Heart left ventricle (tissue), 16 donors: ENCODE results near the gene EOMES. TPM values are rescaled to one million over a fixed set of nuclear protein-coding genes. Genes with fewer than 3 reads are reported as not detected.

Source experiments
- ATAC-seq, 4 donors: fragments of 200-7000 bp; cut with Tn5 transposase; one replicate each; pipeline ENCODE4 v1.9.1; 2020 to 2022; ENCODE audit warnings: moderate library complexity in 4 of 4, mild to moderate bottlenecking in 3 of 4, moderate number of reproducible peaks in 1 of 4
- DNase-seq, 5 donors: peaks; one replicate each; pipeline ENCODE4 v3.0.0-alpha.2; 2020
- H3K27ac ChIP-seq, 12 donors: fragments of 200-600 bp; sonication (generic) in 4 of 12; one replicate each; pipeline versions ENCODE4 v1.5.0 to v1.8.0; 2016 to 2022; ENCODE audit warnings: mild to moderate bottlenecking in 2 of 12
- H3K27me3 ChIP-seq, 9 donors: fragments of 200-600 bp; sonication (generic) in 2 of 9; one replicate each; pipeline versions ENCODE4 v1.5.1 to v1.8.0; 2016 to 2022; ENCODE audit warnings: mild to moderate bottlenecking in 3 of 9
- H3K36me3 ChIP-seq, 9 donors: fragments of 200-600 bp; sonication (generic) in 2 of 9; one replicate each; pipeline versions ENCODE4 v1.5.0 to v1.8.0; 2018 to 2022; ENCODE audit warnings: mild to moderate bottlenecking in 2 of 9
- H3K4me1 ChIP-seq, 12 donors: fragments of 200-600 bp; sonication (generic) in 4 of 12; one replicate each; pipeline versions ENCODE4 v1.5.0 to v1.8.0; 2016 to 2022; ENCODE audit warnings: mild to moderate bottlenecking in 3 of 12
- H3K4me3 ChIP-seq, 12 donors: fragments of 200-600 bp; sonication (generic) in 4 of 12; one replicate each; pipeline versions ENCODE4 v1.5.0 to v1.8.0; 2017 to 2022; ENCODE audit warnings: mild to moderate bottlenecking in 9 of 12, moderate library complexity in 4 of 12
- H3K9me3 ChIP-seq, 12 donors: fragments of 200-600 bp; sonication (generic) in 4 of 12; one replicate each; pipeline versions ENCODE4 v1.5.0 to v1.8.0; 2016 to 2022; ENCODE audit warnings: mild to moderate bottlenecking in 1 of 12
- CTCF ChIP-seq, 12 donors: fragments of 200-600 bp; sonication (generic) in 4 of 12; IDR thresholded peaks; one replicate each; pipeline versions ENCODE4 v1.5.0 to v1.8.0; 2018 to 2022; ENCODE audit warnings: antibody characterized with exemption in 12 of 12, mild to moderate bottlenecking in 5 of 12
- POLR2A ChIP-seq, 2 donors: fragments of 450-650 bp; IDR thresholded peaks; one replicate each; pipeline ENCODE4 v1.6.1; 2017; ENCODE audit warnings: antibody characterized with exemption in 2 of 2, mild to moderate bottlenecking in 2 of 2, moderate library complexity in 2 of 2
- WGBS, 4 donors: extraction: QIAGEN DNeasy Blood & Tissue Kit in 2 of 4; methylation state at CpG; one replicate each; pipeline versions ENCODE4 v1.1.5 to v1.1.7; 2013 to 2018; 5-methylcytosine and 5-hydroxymethylcytosine counted together
- intact Hi-C, 10 donors: fragments of 100-400 bp; cut with DNase I; formaldehyde crosslinking; loops; one replicate each; pipeline versions ENCODE4 v1.11.1 to v1.14.2; 2022
- polyA plus RNA-seq, 2 donors: library from polyadenylated mRNA; stranded (reverse); fragments of 200-250 nt; gene quantifications; one replicate each; pipeline ENCODE4 v1.2.3, GENCODE V29; 2013
- total RNA-seq, 9 donors: library from RNA; depleted of rRNA in 2 of 9; stranded (reverse); fragments of >200 nt in 2 of 9; fragmentation: NEBNext Ultra II Directional in 3 of 9; extraction: Animal tissue kit (Norgen Biotek cat#: 25700) in 3 of 9; gene quantifications; one replicate each; pipeline versions ENCODE4 v1.1.0 to v1.2.4, GENCODE V29; 2016 to 2023
- donor health status: ischemic (EF 13 %, LVEDD 7.1; RV severe dilation, severe dysfunction).
- donor health status: healthy with polysubstance abuse.
- donor health status: DM: no; HTN: yes; CAD: no.
- donor health status: DM: no; HTN: no; CAD: no.
- donor health status: ischemic (EF 25% LVEDD 6.9; RV normal size, moderate dysfunction).
- donor health status: ischemic (EF 25% LVEDD 5.7; RV mildly dilated, moderate dysfunction).
- donor health status: healthy.
- donor health status: DM: yes; HTN: yes; CAD: no.
- donor health status: ischemic (EF 35%, LVEDD 5.7; RV mildly dilated, moderate dysfunction).
- donor health status: nonischemic (EF 11% LVEDD 7.7; RV severe dilation, severe dysfunction).
- donor health status: DM: yes; HTN: yes; CAD: no.
- donor health status: PGD.
- donor health status: ischemic (EF 29% LVEDD 5.4; RV normal size, mild dysfunction).
- donor health status: nonischemic (EF 23%, LVEDD 6.1; RV moderate dilation, normal function).

The EOMES gene
- total and polyA plus RNA-seq, 11 donors, result 0.04 to 2.1 (median 0.13) TPM; not detected in 3

GRCh38 chr3:27729325-27729724 lies 7.2 kb upstream of the EOMES start:
- no peaks in the 10 kb centered on the region for H3K36me3 ChIP-seq
- peaks cover 41 to 87% (median 71%) of the 10 kb centered on the region in 9 donors for H3K27me3 ChIP-seq
- 7 to 9% (median 8%) methylated on average over 12 of the region's 12 CpGs for WGBS, 4 donors
- ATAC-seq (no peak), DNase-seq (no peak)
- no peaks in the 10 kb centered on the region for H3K9me3 ChIP-seq
- intact Hi-C loops, result no loop called here
- TF ChIP-seq CTCF (IDR thresholded peaks at IDR 0.05) (no peak), POLR2A (IDR thresholded peaks at IDR 0.05) (no peak)
- H3K4me1 ChIP-seq, result peaks cover 0 to 27% (median 11%) of the 10 kb centered on the region in 12 donors
- H3K4me3 ChIP-seq, result peak overlapping the region in 4 of 12 donors; percentile 11 to 43 (median 22)
- no peak overlapping the region for H3K27ac ChIP-seq

- TF ChIP-seq POLR2A (IDR thresholded peaks at IDR 0.05) (no peak), CTCF (IDR thresholded peaks at IDR 0.05) (peak in 3 of 12 donors; percentile 13 to 20 (median 18))
- peaks cover 46 to 96% (median 80%) of the 10 kb centered on the region in 9 donors for H3K27me3 ChIP-seq
- no peaks in the 10 kb centered on the region for H3K9me3 ChIP-seq
- H3K36me3 ChIP-seq, result no peaks in the 10 kb centered on the region
- intact Hi-C loops, result no loop called here
- H3K4me1 ChIP-seq, result peaks cover 0 to 35% (median 16%) of the 10 kb centered on the region in 12 donors
- no peak overlapping the region for H3K27ac ChIP-seq
- peak overlapping the region in 7 of 12 donors; percentile 11 to 35 (median 16) for H3K4me3 ChIP-seq
- DNase-seq (peak in 1 of 5 donors; percentile 23), ATAC-seq (peak in 1 of 4 donors; percentile 31)
- WGBS, 4 donors, result 2 to 3% (median 3%) methylated on average over 35 of the region's 35 CpGs
These were observed 6.3 kb upstream of the EOMES start for GRCh38 chr3:27728195-27729087.

GRCh38 chr3:27726240-27726639 lies 4.1 kb upstream of the EOMES start:
- Histone ChIP-seq H3K27me3 (peaks cover 63 to 100% (median 91%) of the 10 kb centered on the region in 9 donors), H3K36me3 (no peaks in the 10 kb centered on the region), H3K9me3 (no peaks in the 10 kb centered on the region), H3K4me3 (no peak overlapping the region), H3K27ac (no peak overlapping the region), H3K4me1 (peaks cover 0 to 57% (median 28%) of the 10 kb centered on the region in 12 donors)
- DNase-seq (no peak), ATAC-seq (no peak)
- WGBS, 4 donors, result 14 to 20% (median 15%) methylated on average over 7 of the region's 7 CpGs
- intact Hi-C loops, result no loop called here
- no peak for TF ChIP-seq CTCF (IDR thresholded peaks at IDR 0.05)
- no peak for TF ChIP-seq POLR2A (IDR thresholded peaks at IDR 0.05)

GRCh38 chr3:27724459-27725197 lies 2.5 kb upstream of the EOMES start:
- H3K27ac ChIP-seq, result no peak overlapping the region

More at GRCh38 chr3:27724459-27725197, 2.5 kb upstream of the EOMES start:
- H3K4me3 ChIP-seq, result peak overlapping the region in 1 of 12 donors; percentile 2
- WGBS, 4 donors, result 7 to 12% (median 8%) methylated on average over 27 to 30 of the region's 30 CpGs
- intact Hi-C loops, result no loop called here
- H3K4me1 ChIP-seq, result peaks cover 0 to 54% (median 28%) of the 10 kb centered on the region in 12 donors
- DNase-seq, result no peak
- no peaks in the 10 kb centered on the region for H3K36me3 ChIP-seq
- no peak for TF ChIP-seq POLR2A (IDR thresholded peaks at IDR 0.05)
- no peak for TF ChIP-seq CTCF (IDR thresholded peaks at IDR 0.05)
- ATAC-seq, result no peak
- H3K9me3 ChIP-seq, result no peaks in the 10 kb centered on the region
- H3K27me3 ChIP-seq, result peaks cover 70 to 100% (median 97%) of the 10 kb centered on the region in 9 donors
